H9 (cell line): Measurements from ENCODE around the gene MCU. TPM values are rescaled to one million over a fixed set of nuclear protein-coding genes. Genes with fewer than 3 reads are reported as not detected.
A peak's percentile ranks its signal among the peaks of the same experiment; 100 is the strongest.

Experiments used
- DNase-seq: peaks from one replicate; pipeline ENCODE4 v3.0.0-alpha.2; 2017
- H2AFZ ChIP-seq: one replicate; pipeline ENCODE4 v1.6.1; 2013; ENCODE audit warnings: mild to moderate bottlenecking, low read length, control low read depth, moderate library complexity
- H2AK5ac ChIP-seq: 2 replicates; pipeline ENCODE4 v1.6.1; 2013; ENCODE audit warnings: low read length, control low read depth, mixed read lengths; ENCODE audit not compliant: insufficient read length
- H2BK120ac ChIP-seq: one replicate; pipeline ENCODE4 v1.6.1; 2013; ENCODE audit warnings: low read depth, mild to moderate bottlenecking, low read length, control low read depth, inconsistent platforms; ENCODE audit not compliant: poor library complexity, severe bottlenecking
- H2BK12ac ChIP-seq: 2 replicates; pipeline ENCODE4 v1.6.1; 2013; ENCODE audit warnings: low read length, control low read depth, mixed read lengths, low read depth; ENCODE audit not compliant: insufficient read length
- H2BK15ac ChIP-seq: 2 replicates; pipeline ENCODE4 v1.6.1; 2013; ENCODE audit warnings: low read depth, low read length, control low read depth
- H2BK20ac ChIP-seq: one replicate; pipeline ENCODE4 v1.6.1; 2013; ENCODE audit warnings: low read depth, mild to moderate bottlenecking, low read length, control low read depth, inconsistent platforms; ENCODE audit not compliant: poor library complexity, severe bottlenecking
- H2BK5ac ChIP-seq: 2 replicates; pipeline ENCODE4 v1.6.1; 2013; ENCODE audit warnings: low read length, control low read depth, mixed read lengths; ENCODE audit not compliant: insufficient read length
- H3K14ac ChIP-seq: 2 replicates; pipeline ENCODE4 v1.6.1; 2013; ENCODE audit warnings: low read length, control low read depth; ENCODE audit not compliant: insufficient read depth
- H3K18ac ChIP-seq: 2 replicates; pipeline ENCODE4 v1.6.1; 2013; ENCODE audit warnings: low read depth, mild to moderate bottlenecking, mixed read lengths, low read length, control low read depth; ENCODE audit not compliant: insufficient read length
- H3K23ac ChIP-seq: 2 replicates; pipeline ENCODE4 v1.6.1; 2013; ENCODE audit warnings: low read length, control low read depth, mixed read lengths, low read depth; ENCODE audit not compliant: insufficient read length
- H3K23me2 ChIP-seq: 2 replicates; pipeline ENCODE4 v1.6.1; 2013; ENCODE audit warnings: low read depth, mild to moderate bottlenecking, mixed read lengths, low read length, control low read depth; ENCODE audit not compliant: insufficient read length, poor library complexity, severe bottlenecking
- H3K27ac ChIP-seq: 2 replicates; pipeline ENCODE4 v1.5.1; 2013; ENCODE audit warnings: low read length, control low read depth, mixed read lengths, low read depth; ENCODE audit not compliant: insufficient read length
- H3K27me3 ChIP-seq: 2 replicates; pipeline ENCODE4 v1.6.1; 2013; ENCODE audit warnings: low read length, control low read depth, inconsistent platforms; ENCODE audit not compliant: insufficient read depth
- H3K4ac ChIP-seq: 2 replicates; pipeline ENCODE4 v1.6.1; 2013; ENCODE audit warnings: low read depth, mild to moderate bottlenecking, control low read depth, inconsistent platforms, low read length, moderate library complexity
- H3K4me1 ChIP-seq: 2 replicates; pipeline ENCODE4 v1.6.1; 2013; ENCODE audit warnings: low read length, control low read depth, inconsistent platforms; ENCODE audit not compliant: insufficient read depth
- H3K4me2 ChIP-seq: 2 replicates; pipeline ENCODE4 v1.6.1; 2013; ENCODE audit warnings: low read length, control low read depth, mixed read lengths; ENCODE audit not compliant: insufficient read length, insufficient read depth
- H3K56ac ChIP-seq: 2 replicates; pipeline ENCODE4 v1.6.1; 2013; ENCODE audit warnings: low read depth, mild to moderate bottlenecking, mixed read lengths, low read length, control low read depth; ENCODE audit not compliant: insufficient read length
- H3K79me1 ChIP-seq: 2 replicates; pipeline ENCODE4 v1.6.1; 2013; ENCODE audit warnings: low read depth, mild to moderate bottlenecking, moderate library complexity, low read length, control low read depth, inconsistent platforms; ENCODE audit not compliant: insufficient read depth, poor library complexity, severe bottlenecking
- H3K79me2 ChIP-seq: 2 replicates; pipeline ENCODE4 v1.6.1; 2013; ENCODE audit warnings: low read length, control low read depth, inconsistent platforms; ENCODE audit not compliant: insufficient read depth
- H3K9ac ChIP-seq: 2 replicates; pipeline ENCODE4 v1.6.1; 2013; ENCODE audit warnings: low read length, control low read depth, mixed read lengths; ENCODE audit not compliant: insufficient read length; ENCODE audit errors: extremely low read depth
- H3K9me3 ChIP-seq: one replicate; pipeline ENCODE4 v1.6.1; 2013; ENCODE audit warnings: low read depth, low read length, inconsistent platforms; ENCODE audit not compliant: control insufficient read depth
- H3T11ph ChIP-seq: one replicate; pipeline ENCODE4 v1.6.1; 2013; ENCODE audit warnings: mild to moderate bottlenecking, low read length, control low read depth, inconsistent platforms
- H4K20me1 ChIP-seq: one replicate; pipeline ENCODE4 v1.6.1; 2013; ENCODE audit not compliant: control insufficient read depth, insufficient read length, insufficient read depth
- H4K5ac ChIP-seq: 2 replicates; pipeline ENCODE4 v1.6.1; 2013; ENCODE audit warnings: low read depth, mild to moderate bottlenecking, mixed read lengths, low read length, control low read depth; ENCODE audit not compliant: insufficient read length
- H4K8ac ChIP-seq: replicated peaks from 2 replicates; pipeline ENCODE4 v1.6.1; 2013; ENCODE audit warnings: low read length, control low read depth, mixed read lengths, low read depth; ENCODE audit not compliant: insufficient read length
- H4K91ac ChIP-seq: 2 replicates; pipeline ENCODE4 v1.6.1; 2013; ENCODE audit warnings: low read depth, mild to moderate bottlenecking, moderate library complexity, mixed read lengths, low read length, control low read depth; ENCODE audit not compliant: insufficient read length
- H3K27ac Mint-ChIP-seq, 3 experiments: 2 replicates in 2 of 3; 3 replicates in 1 of 3; pipeline ENCODE4 v1.8.0; 2020 to 2021; ENCODE audit warnings: mixed read lengths in 3 of 3, mild to moderate bottlenecking in 1 of 3, moderate library complexity in 1 of 3
- H3K27me3 Mint-ChIP-seq: 2 replicates; pipeline ENCODE4 v1.8.0; 2021; ENCODE audit warnings: low read depth, mild to moderate bottlenecking, moderate library complexity, mixed read lengths
- H3K36me3 Mint-ChIP-seq, 3 experiments: 2 replicates in 2 of 3; 3 replicates in 1 of 3; pipeline ENCODE4 v1.8.0; 2020 to 2021; ENCODE audit warnings: low read depth in 3 of 3, mixed read lengths in 3 of 3; ENCODE audit not compliant: insufficient read depth in 1 of 3
- H3K4me1 Mint-ChIP-seq, 2 experiments: 2 replicates each; pipeline ENCODE4 v1.8.0; 2020; ENCODE audit warnings: mixed read lengths in 2 of 2
- H3K4me3 Mint-ChIP-seq, 2 experiments: 2 replicates in 1 of 2; 3 replicates in 1 of 2; pipeline ENCODE4 v1.8.0; 2020 to 2021; ENCODE audit warnings: mild to moderate bottlenecking in 2 of 2, mixed read lengths in 2 of 2, moderate library complexity in 1 of 2
- H3K9me3 Mint-ChIP-seq, 2 experiments: 2 replicates in 1 of 2; 3 replicates in 1 of 2; pipeline ENCODE4 v1.8.0; 2020; ENCODE audit warnings: mild to moderate bottlenecking in 2 of 2, mixed read lengths in 2 of 2, moderate library complexity in 1 of 2
- WGBS: extraction: QIAGEN DNeasy Blood & Tissue Kit; methylation state at CpG from one replicate; pipeline ENCODE4 v1.1.7; 2013; ENCODE audit warnings: missing lambda C conversion rate, low lambda C conversion rate, mixed read lengths; ENCODE audit not compliant: insufficient read length; ENCODE audit errors: extremely low coverage; 5-methylcytosine and 5-hydroxymethylcytosine counted together
- total RNA-seq: library from RNA; stranded (reverse); gene quantifications from 2 replicates; pipeline ENCODE4 v1.2.1, GENCODE V29; 2021
- TF ChIP-seq, protein P1 (sequence below): fragments of 200-600 bp; sonication (generic); conservative IDR thresholded peaks from 3 replicates; pipeline ENCODE4 v1.8.0; 2021; ENCODE audit warnings: antibody characterized with exemption, mild to moderate bottlenecking

Gene MCU
- total RNA-seq, 1 experiment from 2014 or later: 36.6 TPM

DNA sequence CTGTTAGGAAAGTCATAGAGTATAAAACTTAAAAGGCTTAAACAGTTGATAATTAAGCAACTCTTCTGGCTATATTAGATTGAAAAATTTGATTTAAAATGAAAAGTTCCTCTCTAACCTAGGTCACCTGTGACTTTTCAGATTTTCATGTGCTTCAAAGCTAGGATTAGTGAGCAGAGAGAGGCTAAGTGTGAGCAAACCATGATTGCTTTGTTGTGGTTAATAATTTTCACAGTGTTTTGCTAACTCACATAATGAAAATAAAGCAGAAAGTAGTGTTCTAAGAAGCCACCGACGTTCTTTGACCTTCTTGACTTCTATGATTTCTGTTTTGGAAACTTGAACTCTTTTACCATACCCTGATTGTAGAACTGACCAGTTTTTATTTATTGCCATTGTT, 126.1 kb downstream of the MCU start:
- TF ChIP-seq, protein P1, sequence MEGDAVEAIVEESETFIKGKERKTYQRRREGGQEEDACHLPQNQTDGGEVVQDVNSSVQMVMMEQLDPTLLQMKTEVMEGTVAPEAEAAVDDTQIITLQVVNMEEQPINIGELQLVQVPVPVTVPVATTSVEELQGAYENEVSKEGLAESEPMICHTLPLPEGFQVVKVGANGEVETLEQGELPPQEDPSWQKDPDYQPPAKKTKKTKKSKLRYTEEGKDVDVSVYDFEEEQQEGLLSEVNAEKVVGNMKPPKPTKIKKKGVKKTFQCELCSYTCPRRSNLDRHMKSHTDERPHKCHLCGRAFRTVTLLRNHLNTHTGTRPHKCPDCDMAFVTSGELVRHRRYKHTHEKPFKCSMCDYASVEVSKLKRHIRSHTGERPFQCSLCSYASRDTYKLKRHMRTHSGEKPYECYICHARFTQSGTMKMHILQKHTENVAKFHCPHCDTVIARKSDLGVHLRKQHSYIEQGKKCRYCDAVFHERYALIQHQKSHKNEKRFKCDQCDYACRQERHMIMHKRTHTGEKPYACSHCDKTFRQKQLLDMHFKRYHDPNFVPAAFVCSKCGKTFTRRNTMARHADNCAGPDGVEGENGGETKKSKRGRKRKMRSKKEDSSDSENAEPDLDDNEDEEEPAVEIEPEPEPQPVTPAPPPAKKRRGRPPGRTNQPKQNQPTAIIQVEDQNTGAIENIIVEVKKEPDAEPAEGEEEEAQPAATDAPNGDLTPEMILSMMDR: no peak
- Histone ChIP-seq H2AFZ (no peak overlapping the region), H2BK20ac (no peak overlapping the region), H3K4ac (no peak overlapping the region), H3K4me1 (no peaks in the 10 kb centered on the region), H2AK5ac (no peak overlapping the region), H3K23ac (no peak overlapping the region), H4K20me1 (no peaks in the 10 kb centered on the region), H3K27me3 (no peaks in the 10 kb centered on the region), H3K23me2 (no peaks in the 10 kb centered on the region), H3K56ac (no peak overlapping the region), H2BK5ac (no peak overlapping the region), H3K18ac (no peak overlapping the region), H4K8ac (no peak overlapping the region), H2BK120ac (no peak overlapping the region), H3K14ac (no peak overlapping the region), H4K91ac (no peak overlapping the region), H3K79me2 (no peaks in the 10 kb centered on the region), H3K79me1 (no peaks in the 10 kb centered on the region), H3K27ac (no peak overlapping the region), H3K9ac (no peak overlapping the region), H3K9me3 (no peaks in the 10 kb centered on the region), H3K4me2 (no peak overlapping the region), H2BK15ac (no peak overlapping the region), H3T11ph (no peak overlapping the region), H4K5ac (no peak overlapping the region), H2BK12ac (no peak overlapping the region)
- no peak for DNase-seq
- peaks cover 3 to 18% (median 10%) of the 10 kb centered on the region in 3 experiments; a peak in 5 of 7 replicates for H3K36me3 Mint-ChIP-seq
- H3K4me1 Mint-ChIP-seq: no peaks in the 10 kb centered on the region; a peak in 1 of 4 replicates
- H3K27ac Mint-ChIP-seq: peak overlapping the region in 2 of 3 experiments; percentile 21 to 32; a peak in 2 of 7 replicates
- no CpG with 5 or more reads among the region's 2 CpGs for WGBS
- H3K27me3 Mint-ChIP-seq: no peaks in the 10 kb centered on the region
- peaks cover 7 to 8% of the 10 kb centered on the region in 2 experiments; a peak in 4 of 5 replicates for H3K9me3 Mint-ChIP-seq
- H3K4me3 Mint-ChIP-seq: no peak overlapping the region
